Neural progenitor cell (in vitro differentiated cells): Measurements from ENCODE around the gene CHFR.

ENCODE experiments used
- CTCF ChIP-seq: fragments of 200-600 bp; sonication (generic); IDR thresholded peaks from 2 replicates; pipeline ENCODE4 v1.5.1; 2017; ENCODE audit warnings: antibody characterized with exemption, mild to moderate bottlenecking
- EZH2 ChIP-seq: fragments of 200-600 bp; sonication (generic); IDR thresholded peaks from 2 replicates; pipeline ENCODE4 v1.6.1; 2017; ENCODE audit warnings: antibody characterized with exemption, mild to moderate bottlenecking, moderate library complexity

GRCh38 chr12:132873724-132874123 lies 13.7 kb downstream of the CHFR start:
- no peak for TF ChIP-seq CTCF
- TF ChIP-seq EZH2: no peak
